Stimulated activated CD4-positive, alpha-beta T cell treated with anti-CD3 and anti-CD28 coated beads, Interleukin-4, amount 100 ng/mL, for 24 hours (primary cell): ENCODE measurements around the gene BAK1.
A peak's percentile ranks its signal among the peaks of the same experiment; 100 is the strongest.

Experiments used
- DNase-seq: peaks from one replicate; pipeline ENCODE4 v3.0.0-alpha.2; 2020

Gene BAK1

DNA sequence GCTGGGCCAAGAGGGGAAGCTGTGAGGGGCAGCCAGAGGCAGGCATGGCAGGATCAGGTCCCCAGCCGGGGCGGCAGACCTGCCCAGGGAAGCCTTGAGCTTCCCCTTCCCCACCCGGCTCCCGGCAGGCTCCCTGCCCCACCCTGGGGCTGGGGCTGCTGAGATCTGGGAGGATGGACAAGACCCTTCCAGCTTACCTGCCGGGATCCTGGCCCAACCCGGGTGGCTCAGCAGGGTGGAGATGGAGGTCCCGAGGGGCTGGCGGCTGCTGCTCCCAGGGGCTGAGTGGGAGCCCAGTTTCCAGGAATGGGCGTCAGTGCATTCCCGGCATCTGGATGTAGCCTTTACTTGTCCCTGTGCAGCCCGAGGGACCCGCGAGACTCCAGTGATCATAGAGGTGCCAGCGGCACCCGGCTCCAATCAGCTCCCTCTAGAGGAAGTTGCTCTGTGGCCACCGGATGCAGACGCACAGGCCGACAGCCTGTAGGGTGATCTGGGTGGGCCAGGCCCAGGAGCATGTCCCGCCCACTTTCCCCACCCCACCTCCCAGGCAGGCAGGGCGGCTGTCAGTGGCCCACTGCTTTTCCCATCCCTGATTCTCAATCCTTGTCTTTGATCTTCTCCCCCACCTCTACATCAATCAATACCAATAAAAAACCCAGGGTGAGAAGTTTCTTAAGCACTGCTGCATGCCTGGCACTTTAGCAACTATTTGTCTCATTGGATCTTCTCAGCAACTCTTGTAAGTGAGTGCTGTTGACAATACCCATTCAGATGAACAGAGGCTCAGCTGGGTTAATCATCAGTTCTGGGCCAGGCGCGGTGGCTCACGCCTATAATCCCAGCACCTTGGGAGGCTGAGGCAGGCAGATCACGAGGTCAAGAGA, at the start of gene BAK1:
Gene BAK1, minus strand, starts transcription at position 449 of the 887 bp plus-strand sequence. CDS start 2,672 bp downstream, outside the sequence.
- DNase-seq = peak; percentile 87

DNA sequence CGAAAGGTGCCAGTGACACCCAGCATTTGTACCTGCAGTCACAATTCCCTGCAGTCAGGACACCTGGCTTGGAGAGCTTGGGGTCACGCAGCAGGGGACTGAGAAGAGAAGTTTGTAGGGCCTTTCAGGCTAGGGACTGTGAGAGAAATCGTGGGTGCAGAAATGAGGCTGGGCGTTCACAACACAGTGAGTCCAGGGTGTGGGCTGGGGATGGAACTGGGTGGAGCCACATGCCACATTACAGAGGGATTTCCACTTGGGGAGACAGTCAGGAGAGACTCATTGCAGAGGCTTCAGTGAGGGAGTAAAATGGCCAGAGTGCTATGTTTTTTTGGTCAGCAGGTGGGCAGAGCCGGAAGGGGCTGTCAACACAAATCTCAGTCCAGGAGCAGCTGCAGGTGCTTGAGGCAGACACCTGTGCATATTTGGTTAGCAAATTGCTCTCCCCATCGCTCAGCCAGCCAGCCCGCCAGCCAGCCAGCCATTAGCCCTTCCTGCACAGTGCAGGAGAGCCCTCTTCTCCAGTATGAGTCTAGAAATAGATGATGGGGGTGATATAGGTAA, 48.4 kb upstream of the BAK1 start:
- no peak for DNase-seq

DNA sequence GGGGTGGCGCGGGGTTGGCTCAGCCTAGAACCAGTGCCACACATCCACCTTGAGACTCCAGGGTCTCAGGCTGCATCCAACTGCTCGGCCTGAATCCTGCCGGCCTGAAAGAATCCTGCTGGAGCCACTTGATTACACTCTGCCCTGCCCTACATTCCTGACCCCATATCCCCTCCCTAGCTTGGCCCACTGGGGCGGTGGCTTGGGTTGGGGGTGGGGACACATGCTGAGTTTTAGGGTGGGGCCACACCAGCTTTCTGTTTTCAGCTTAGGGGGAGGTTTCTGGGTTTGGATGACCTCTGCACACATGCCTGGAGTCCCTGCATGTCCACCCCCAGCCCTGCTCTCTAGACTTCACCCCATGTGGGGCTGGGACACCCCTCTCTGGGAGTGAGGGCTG, 47.8 kb upstream of the BAK1 start:
- DNase-seq = no peak

DNA sequence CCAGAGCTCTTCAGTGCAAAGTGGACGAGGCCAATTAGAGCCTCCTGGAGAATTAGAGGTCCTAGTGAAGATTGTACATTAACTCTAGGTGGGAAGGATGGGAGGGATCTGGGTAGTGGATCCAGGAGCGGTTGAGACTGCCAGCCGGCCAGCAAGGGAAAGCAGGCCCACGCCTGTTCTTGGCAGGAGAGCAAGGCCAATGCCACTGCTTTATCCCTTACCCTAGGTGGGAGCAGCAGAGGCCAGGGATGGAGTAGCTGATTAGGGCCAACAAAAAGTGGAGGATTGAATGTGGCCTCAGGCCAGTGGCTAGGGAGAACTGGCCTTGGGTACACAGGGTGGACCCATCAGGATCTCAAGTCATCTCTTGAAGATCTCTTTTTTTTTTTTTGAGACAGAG, 44.8 kb upstream of the BAK1 start:
- no peak for DNase-seq

DNA sequence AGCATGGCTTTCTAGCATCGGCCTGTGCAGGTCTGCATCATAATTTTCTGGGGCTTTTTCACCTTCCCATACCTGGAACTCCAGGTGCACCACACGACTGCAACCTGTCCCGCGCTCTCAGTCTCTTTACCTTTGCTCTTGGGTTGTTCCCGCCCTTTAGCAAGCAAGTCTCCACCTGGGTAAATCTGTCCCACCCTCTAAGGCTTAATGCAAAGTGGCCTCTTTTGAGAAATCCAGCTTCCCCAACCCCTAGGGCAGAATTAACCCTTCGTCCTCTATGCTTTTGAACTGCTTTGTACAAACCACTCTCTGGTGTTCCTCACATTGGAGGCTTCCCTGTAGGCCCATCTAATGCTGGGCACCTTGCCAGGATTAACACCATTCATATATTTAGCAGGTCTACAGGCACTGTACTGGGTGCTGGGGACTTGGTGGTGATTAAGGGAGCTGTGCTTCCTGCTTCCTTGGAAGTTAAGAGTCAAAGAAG, 43.9 kb upstream of the BAK1 start:
- no peak for DNase-seq

DNA sequence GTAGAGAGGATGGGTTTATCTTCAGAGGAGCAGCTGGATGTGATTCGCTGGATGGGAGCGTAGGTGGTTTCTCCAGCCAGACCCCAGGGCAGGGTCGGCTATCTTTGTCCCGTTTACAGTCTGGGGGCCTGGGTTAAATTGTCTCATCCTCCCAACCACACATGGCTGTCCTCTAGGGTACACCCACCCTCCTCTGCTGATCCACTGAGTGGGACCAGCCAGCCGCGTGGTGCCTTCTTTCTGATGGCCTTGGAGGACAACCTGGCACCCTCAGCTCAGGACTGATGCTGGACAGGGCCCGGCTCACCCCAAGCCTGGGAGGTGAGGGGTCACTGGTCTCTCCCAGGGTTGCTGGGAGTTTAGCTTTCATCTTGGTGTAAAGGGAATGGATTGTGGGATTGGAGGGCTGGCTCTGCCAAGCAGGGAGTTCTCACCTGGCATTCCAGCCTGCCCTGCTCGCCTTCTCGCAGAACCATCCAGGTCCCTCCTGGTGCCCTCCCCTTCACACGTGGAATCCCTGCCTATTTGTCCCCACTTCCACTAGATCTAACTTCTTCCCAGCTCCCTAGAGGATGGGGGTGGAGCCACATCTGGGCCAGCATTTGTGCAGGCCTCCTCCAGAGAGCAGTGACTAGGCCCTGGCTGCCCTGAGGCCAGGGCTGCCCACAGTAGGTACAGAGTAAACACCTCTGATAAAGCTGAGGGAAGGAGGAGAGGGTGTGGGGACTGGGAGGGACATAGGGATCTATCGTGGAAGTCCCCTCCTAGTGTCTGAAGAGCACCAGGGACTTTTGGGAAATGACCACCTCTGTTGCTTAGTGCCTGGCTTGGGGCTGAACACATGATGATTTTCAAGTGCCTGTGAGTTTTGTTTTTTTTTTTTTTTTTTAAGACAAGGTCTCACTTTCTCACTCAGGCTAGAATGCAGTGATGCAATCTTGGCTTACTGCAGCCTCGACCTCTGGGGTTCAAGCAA, 42.7 kb upstream of the BAK1 start:
- no peak for DNase-seq

DNA sequence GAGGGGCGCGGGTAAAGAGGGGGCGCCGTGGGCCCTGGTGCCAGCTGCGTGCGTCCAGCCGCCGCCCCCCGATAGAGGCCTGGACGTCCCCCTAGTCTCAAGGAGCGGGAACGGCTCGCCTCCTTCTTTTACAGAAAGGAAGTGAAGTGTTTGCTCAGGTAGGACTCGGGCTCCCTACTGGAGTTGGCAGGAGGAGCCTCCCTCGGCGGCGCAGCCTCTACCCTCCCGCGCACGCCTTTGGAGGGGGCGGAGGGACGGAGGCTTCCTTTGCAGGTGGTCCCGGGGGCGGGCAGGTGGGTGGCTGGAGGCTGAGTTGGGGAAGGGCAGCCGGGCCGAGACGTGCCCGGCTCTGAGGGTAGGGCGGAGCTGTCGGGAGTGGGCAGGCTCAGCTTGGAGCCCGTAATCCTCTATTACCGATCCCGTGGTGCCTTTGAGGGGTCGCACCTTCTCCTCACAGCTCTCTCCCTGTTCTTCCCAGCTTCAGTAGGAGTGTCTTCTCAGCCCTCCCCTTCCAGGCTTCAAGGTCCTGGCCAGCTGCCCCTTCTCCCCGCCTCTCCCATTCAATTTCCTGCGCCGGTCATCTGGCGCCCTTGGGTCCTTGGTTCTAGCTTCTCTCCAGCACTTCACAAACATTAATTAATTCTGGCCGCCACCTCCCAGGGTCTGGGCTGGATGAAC, 41.8 kb upstream of the BAK1 start:
- DNase-seq = peak; percentile 37

DNA sequence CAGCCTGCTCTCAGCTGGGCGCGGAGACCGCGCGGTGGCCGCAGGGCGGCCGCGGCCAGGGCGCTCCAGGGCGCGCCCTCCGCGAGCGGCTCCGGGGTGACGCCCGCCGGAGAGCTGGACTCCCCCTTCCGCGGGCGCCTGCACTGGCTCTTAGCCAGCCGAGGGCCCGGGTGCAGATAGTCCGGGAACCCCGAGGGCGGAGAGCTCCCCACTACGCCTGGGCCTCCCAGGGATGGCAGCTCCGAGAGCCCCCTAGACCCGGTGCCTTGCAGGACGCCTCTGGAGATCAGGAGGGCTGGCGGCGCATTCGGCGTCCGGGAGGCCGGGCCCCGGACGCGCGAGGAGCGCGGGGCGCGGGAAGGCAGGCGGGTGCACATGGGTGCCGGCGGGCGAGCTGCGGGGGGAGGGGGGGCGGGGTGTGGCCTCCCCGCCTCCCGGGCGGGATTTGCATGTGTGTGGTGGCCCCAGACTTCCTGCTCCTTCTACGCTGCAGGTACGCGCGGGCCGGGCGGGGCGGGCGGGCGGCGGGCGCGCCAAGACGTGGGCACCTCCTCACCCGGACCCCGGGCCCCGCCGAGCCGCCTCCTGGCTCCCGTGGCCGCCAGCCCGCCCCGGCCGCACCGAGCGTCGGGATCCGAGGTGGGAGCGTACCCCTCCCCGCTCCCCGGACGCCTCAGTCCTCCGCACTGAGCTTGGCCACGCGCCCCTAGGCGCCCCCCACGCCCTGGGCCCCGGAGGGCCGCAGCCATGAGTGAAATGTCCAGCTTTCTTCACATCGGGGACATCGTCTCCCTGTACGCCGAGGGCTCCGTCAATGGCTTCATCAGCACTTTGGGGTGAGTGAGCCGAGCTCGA, 41.0 kb upstream of the BAK1 start, which contains the start of gene ITPR3:
Gene ITPR3, plus strand, starts transcription at position 467 of the 855 bp plus-strand sequence. Its CDS starts 281 bp downstream, at position 748.
- peak; percentile 71 for DNase-seq

DNA sequence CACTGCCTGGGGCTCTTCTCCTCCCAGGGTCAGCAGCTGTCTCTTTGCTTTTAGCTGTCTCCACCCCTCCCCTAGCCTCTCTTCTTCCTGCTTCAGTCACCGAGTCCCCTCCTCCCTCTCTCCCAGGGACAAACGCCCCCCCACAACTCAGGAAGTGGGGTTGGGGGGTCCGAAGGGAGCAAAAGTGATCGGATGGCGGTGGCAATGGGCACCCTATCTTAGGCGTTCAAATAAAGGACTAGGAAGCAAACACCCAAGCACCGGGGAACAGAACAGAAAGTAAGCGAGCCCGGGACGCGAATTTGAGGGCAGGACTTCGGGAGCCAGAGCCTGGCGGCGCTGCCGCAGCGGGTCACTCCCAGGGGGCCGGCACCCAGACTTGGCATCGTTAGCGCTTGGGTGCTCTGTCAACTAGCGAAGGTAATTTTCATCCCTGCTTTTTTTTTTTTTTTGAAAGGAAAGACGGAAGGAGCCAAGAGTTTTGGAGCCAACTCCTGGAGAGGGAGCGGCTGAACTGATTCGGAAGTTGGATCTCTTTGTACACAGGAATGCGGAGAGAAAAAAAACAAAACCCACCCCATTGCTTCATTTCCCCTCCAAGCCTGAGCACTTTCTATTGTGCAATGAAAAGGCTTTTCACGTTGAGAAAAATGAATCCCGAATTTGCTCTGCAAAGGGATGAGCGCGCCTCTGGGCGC, 40.2 kb upstream of the BAK1 start:
- peak; percentile 33 for DNase-seq

DNA sequence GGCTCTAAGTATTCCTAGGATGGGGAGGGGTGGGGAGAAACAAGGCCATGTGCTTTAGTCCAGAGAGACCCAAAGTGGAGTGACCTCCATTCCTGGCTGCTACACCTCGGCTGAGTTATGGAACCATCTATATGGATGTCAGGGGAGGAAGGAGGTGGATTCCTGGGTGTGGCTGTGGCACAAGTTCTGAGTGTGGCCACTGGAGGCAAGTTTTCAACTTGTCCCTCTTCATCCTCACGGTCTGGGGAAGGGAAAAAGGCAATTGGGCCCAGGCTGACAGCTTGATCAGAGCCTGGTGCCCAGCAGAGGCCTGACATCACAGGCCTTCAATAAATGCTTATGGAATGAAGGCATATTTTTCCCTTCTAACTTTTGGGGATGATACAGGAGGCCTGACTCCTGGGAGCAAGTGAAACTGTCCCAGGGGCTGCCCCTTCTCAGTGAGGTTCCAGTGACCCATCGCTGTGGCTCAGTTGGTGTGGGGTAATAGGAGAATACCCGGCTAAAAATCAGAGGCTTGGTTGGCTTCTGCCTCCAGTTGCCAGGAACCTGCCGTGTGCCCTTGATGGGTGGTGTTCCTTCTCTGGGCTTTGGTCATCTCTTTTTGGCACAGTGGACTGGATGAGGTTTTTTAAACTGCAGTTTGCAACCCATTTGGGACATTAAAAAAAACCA, 39.2 kb upstream of the BAK1 start:
- no peak for DNase-seq

DNA sequence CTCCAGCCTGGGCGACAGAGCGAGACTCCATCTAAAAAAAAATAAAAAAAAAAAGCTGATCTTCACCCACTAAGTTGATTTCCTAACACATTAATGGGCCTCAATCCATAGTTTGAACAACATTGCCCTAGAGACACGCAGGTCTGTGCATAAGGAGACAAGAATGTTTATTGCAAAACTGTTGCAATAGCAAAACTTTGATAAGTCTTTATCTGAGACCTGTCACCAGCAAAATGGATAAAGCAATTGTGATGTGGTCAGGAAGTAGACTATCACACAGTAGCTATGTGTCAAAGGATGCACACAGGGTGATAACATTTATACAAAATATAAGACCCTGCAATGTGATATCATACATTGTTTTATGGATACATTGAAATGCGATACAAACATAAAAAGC, 36.8 kb upstream of the BAK1 start:
- DNase-seq = no peak

DNA sequence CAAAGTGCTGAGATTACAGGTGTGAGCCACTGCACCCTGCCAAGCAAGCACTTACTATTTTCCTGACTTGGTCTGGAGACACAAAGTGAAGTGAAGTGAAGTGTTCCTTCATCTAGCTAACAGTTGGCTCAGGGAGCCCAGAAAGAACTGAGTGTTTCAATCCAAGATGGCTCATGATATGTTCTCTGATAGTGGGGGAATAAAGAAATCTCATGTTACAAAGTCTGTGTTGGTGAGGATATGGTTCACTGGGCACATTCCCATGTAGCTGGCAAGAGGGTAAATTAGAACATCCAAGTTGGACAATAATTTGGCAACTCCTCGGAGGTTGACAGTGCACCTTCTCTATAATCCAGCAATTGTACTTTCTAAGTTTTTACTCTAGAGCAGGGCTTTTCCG, 36.0 kb upstream of the BAK1 start:
- DNase-seq = no peak

DNA sequence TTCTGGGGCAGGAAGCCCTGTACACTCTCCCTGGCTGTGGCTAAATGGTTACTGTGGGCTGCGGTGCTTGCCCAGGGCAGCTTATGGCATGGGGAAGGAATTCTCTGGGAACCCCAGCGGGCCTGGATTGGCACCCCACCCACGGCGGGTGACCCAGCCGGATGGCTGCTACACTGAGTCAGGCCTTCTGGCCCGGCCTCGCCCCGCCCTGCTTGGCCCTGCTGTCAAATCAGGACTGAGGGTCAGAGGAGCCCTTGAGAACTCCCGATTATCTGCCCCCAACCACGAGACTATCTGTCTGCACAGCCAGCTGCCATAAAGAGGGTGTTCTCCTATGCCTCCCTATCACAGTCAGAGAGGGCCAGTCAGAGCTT, 33.7 kb upstream of the BAK1 start:
- no peak for DNase-seq

DNA sequence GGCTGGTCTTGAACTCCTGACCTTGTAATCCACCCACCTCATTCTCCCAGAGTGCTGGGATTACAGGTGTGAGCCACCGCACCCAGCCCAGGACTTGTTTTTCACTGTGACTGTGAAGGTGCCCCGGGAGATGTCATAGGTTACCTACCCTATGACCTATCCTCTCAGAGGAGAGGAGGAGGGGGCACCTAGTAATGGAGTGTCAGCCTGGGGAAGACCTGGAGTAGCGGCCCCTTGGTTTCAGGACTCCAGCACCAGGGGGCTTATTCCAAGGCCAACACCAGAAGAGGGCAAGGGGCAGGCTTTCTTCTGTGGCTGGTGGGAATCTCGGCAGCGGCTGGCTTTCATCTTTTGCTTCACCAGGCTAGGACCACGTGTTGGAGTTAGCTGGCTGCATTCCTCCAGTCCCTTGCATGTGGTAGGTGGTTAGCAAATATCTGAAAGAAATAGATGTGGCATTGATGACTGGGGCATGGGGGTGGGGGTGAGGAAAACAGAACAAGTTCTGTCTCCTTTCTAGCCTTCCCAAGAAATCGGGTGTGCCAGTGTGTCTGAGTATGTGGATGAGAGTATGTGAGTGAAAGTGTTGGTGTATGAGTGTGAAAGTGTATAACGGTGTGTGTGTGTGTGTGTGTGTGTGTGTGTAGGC, 33.2 kb upstream of the BAK1 start:
- no peak for DNase-seq

DNA sequence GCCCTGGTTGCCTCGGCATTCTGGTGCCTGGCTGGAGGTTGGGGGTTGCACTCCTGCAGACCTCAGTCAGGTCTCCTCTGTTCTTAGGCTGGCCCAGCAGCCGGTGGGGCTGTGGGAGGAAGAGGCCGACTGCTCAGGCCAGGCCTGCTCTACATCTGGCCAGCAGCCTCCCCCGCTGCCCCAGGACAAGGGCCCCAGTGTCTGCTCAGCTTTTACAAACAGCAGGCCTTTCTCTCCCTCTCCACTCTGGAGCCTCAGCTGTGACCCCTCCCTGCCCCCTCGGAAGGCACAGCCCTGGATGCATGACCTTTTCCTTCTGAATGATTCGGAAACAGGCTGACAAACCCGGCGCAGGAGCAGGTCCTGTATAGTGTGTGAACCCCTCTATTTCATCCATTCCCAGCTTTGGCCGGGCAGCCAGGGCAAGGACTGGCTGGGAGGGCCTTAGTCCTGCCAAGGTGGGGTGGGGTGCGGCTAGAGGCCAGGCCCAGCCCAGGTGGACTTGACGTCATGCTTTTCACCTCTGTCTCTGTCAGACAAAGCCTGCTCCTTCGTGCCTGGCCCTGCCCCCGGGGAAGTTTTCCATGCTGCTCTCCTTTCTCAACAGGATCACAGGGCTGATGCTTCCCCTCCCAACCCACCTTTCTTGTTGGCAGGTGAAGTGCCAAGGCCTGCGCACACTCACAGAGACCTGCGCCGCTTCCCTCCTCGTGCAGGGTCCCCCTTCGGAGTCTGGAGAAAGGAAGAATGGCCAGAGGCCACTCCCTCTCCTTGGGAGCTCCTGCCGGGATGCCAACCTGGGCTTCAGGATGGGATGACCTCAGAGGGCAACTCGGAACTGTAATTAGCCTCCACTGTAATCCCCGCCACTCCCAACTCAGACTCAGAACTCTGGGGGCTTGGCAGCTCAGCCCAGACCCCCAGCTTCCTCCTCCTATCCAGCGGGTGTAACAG, 31.0 kb upstream of the BAK1 start:
- DNase-seq = no peak

DNA sequence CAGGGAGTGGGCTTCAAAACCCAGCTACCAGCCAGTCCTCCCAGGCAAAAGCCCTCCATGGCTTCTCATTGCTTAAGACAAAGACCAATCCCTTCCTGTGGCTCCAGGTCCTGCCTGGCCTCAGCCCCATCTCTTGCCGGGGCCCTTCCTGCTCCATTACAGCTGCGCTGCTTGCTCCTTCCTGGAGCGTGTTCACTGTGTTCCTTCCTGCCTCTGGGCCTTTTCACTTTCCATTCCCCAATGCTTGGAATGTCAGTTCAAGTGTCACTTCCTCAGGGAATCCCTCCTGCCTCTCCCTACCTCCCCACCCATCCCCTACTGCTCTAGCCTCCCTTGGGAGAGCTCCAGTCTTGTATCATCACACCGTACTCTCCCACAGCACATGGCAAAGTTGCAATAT, 30.0 kb upstream of the BAK1 start:
- DNase-seq = no peak

DNA sequence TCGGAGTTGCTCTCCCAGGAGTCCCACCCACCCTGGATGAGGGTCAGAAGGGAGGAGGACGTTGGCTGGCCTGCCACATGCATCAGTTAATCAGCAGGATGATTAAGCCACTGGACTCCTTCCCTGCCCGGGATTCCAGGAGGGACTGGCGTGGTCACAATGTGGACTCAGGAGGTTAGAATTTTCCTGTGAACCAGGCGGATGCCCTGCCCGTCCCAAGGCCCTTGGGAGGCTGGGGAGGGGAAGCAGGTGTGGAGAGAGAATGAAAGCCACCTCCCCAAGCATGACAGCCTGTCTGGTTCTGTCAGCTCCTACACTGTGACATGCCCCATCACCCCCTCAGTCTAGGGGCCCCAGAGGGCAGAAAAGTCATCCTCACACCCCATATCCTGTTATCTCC, 29.5 kb upstream of the BAK1 start:
- no peak for DNase-seq

DNA sequence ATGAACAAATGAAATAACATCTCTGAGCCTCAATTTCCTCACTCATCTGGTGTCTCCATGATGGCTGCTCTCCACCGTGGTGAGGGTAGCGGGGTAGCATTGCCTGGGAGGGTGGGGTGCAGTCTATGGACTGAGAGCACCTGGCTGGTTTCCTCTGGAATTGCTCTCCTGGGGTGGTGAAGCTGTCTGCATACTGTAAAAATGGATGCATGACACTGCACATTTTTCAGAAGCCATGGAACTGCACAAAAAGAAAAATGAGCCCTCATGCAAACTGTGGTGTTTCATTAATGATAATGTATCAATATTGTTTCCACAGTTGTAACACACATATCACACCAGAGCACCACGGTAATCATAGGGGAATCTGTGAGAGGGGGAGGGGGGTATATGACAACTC, 28.9 kb upstream of the BAK1 start:
- DNase-seq = no peak

DNA sequence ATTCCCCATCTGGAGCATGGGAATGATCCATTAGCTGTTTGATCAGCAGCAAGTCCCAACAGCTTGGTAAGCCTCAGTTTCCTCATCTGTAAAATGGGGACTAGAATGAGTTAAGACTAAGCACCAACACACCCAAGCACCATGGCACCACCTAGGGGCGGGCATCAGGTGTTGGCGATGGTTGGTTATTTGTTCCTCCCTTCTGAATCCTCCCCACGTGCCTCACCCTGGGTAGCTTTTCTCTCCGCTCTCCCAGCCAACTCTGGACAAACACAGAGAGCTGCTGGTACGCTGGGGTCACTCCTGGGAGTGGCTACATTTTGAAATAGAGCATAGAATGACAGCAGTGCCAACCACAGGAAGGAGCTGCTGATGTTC, 27.7 kb upstream of the BAK1 start:
- peak; percentile 36 for DNase-seq
